Measurements from ENCODE around the gene TEN1. TPM values are rescaled to one million over a fixed set of nuclear protein-coding genes. Genes with fewer than 3 reads are reported as not detected.

The TEN1 gene
- total RNA-seq, 1 experiment from 2014 or later = 15.3 TPM

- CTCF ChIA-PET = interaction anchor here (0.8 kb wide), 1 partner anchor 15 kb away, joined by 3 read pairs; no protein-coding TSS in a partner anchor
- no peak for DNase-seq
- Mint-ChIP-seq H3K27me3 (ENCODE audit: unreplicated experiment) (no peaks in the 10 kb centered on the region), H3K27ac (ENCODE audit: unreplicated experiment) (no peak overlapping the region), H3K4me3 (ENCODE audit: low read depth, unreplicated experiment) (no peak overlapping the region), H3K4me1 (ENCODE audit: low read depth, unreplicated experiment) (peaks cover 33% of the 10 kb centered on the region), H3K36me3 (ENCODE audit: insufficient read depth, unreplicated experiment) (peaks cover 27% of the 10 kb centered on the region), H3K9me3 (ENCODE audit: low read depth, unreplicated experiment) (no peaks in the 10 kb centered on the region)
- intact Hi-C loops (cut with micrococcal nuclease; ENCODE audit: unreplicated experiment) = no loop called here
- TF ChIP-seq CTCF (IDR thresholded peaks at IDR 0.05; ENCODE audit: unreplicated experiment) = no peak
- no TSS peak for BruUV-seq (replicated peaks)
Measured at GRCh38 chr17:75995385-75995925, 16.4 kb downstream of the TEN1 start.

GRCh38 chr17:75996665-75997590 is 17.9 kb downstream of the TEN1 start:
- CTCF ChIA-PET = interaction anchor here (0.5 to 0.7 kb wide), 6 partner anchors 8 to 1632 kb away, joined by 3 to 10 read pairs (median 4); no protein-coding TSS in a partner anchor
- H3K27ac Mint-ChIP-seq (ENCODE audit: unreplicated experiment) = peak overlapping the region; percentile 90
- peaks cover 27% of the 10 kb centered on the region for H3K36me3 Mint-ChIP-seq (ENCODE audit: insufficient read depth, unreplicated experiment)
- TF ChIP-seq CTCF (IDR thresholded peaks at IDR 0.05; ENCODE audit: unreplicated experiment) = no peak
- peak overlapping the region; percentile 62 for H3K4me3 Mint-ChIP-seq (ENCODE audit: low read depth, unreplicated experiment)
- no TSS peak for BruUV-seq (replicated peaks)
- peaks cover 33% of the 10 kb centered on the region for H3K4me1 Mint-ChIP-seq (ENCODE audit: low read depth, unreplicated experiment)
- intact Hi-C loops (cut with micrococcal nuclease; ENCODE audit: unreplicated experiment) = no loop called here
- no peaks in the 10 kb centered on the region for H3K9me3 Mint-ChIP-seq (ENCODE audit: low read depth, unreplicated experiment)
- DNase-seq = peak; percentile 73
- H3K27me3 Mint-ChIP-seq (ENCODE audit: unreplicated experiment) = no peaks in the 10 kb centered on the region

- Mint-ChIP-seq H3K27ac (ENCODE audit: unreplicated experiment) (peak overlapping the region; percentile 90), H3K4me3 (ENCODE audit: low read depth, unreplicated experiment) (no peak overlapping the region), H3K27me3 (ENCODE audit: unreplicated experiment) (no peaks in the 10 kb centered on the region), H3K9me3 (ENCODE audit: low read depth, unreplicated experiment) (no peaks in the 10 kb centered on the region), H3K36me3 (ENCODE audit: insufficient read depth, unreplicated experiment) (peaks cover 23% of the 10 kb centered on the region), H3K4me1 (ENCODE audit: low read depth, unreplicated experiment) (peaks cover 26% of the 10 kb centered on the region)
- no TSS peak for BruUV-seq (replicated peaks)
- TF ChIP-seq CTCF (IDR thresholded peaks at IDR 0.05; ENCODE audit: unreplicated experiment) = no peak
- CTCF ChIA-PET = interaction anchor here (0.6 to 0.9 kb wide), 4 partner anchors 16 to 265 kb away, joined by 3 to 6 read pairs (median 4); partner anchors contain the start of gene MRPL38
- no peak for DNase-seq
- intact Hi-C loops (cut with micrococcal nuclease; ENCODE audit: unreplicated experiment) = no loop called here
Measured at GRCh38 chr17:75998327-75998795, 19.3 kb downstream of the TEN1 start.

GRCh38 chr17:76000016-76000754 is 21.1 kb downstream of the TEN1 start:
- Mint-ChIP-seq H3K27ac (ENCODE audit: unreplicated experiment) (no peak overlapping the region), H3K4me1 (ENCODE audit: low read depth, unreplicated experiment) (peaks cover 28% of the 10 kb centered on the region), H3K9me3 (ENCODE audit: low read depth, unreplicated experiment) (no peaks in the 10 kb centered on the region), H3K36me3 (ENCODE audit: insufficient read depth, unreplicated experiment) (peaks cover 27% of the 10 kb centered on the region), H3K27me3 (ENCODE audit: unreplicated experiment) (no peaks in the 10 kb centered on the region), H3K4me3 (ENCODE audit: low read depth, unreplicated experiment) (no peak overlapping the region)
- peak; percentile 76 for TF ChIP-seq CTCF (IDR thresholded peaks at IDR 0.05; ENCODE audit: unreplicated experiment)
- CTCF ChIA-PET = interaction anchor here (0.8 to 0.9 kb wide), 3 partner anchors 14 to 51 kb away, joined by 3 to 4 read pairs (median 3); no protein-coding TSS in a partner anchor
- peak; percentile 74 for DNase-seq
- intact Hi-C loops (cut with micrococcal nuclease; ENCODE audit: unreplicated experiment) = no loop called here
- BruUV-seq (replicated peaks) = no TSS peak
